Sigmoid colon (tissue), 3 donors: ENCODE measurements around the gene NUDCD2.
"Not testable (repeated sequence)": the region's sequence is repeated elsewhere in the genome, so short reads cannot be mapped to it uniquely, and the experiment has no call there.

Source experiments
- CTCF ChIP-seq, 4 experiments: fragments of 450-650 bp in 3 of 4; fragments of 200-600 bp in 1 of 4; IDR thresholded peaks; one replicate each; pipeline ENCODE4 v1.5.1; 2016 to 2019; ENCODE audit warnings: antibody characterized with exemption in 4 of 4, mild to moderate bottlenecking in 3 of 4, moderate library complexity in 2 of 4
- POLR2A ChIP-seq, 2 donors: fragments of 450-650 bp; IDR thresholded peaks; one replicate each; pipeline ENCODE4 v1.6.1; 2016; ENCODE audit warnings: antibody characterized with exemption in 2 of 2, mild to moderate bottlenecking in 2 of 2, moderate library complexity in 2 of 2

- not testable (repeated sequence) for TF ChIP-seq POLR2A, CTCF (IDR thresholded peaks at IDR 0.05)
Observed at GRCh38 chr5:163415673-163416072, 44.2 kb downstream of the NUDCD2 start.
